Measurements from ENCODE around the gene RFPL2. TPM values are rescaled to one million over a fixed set of nuclear protein-coding genes. Genes with fewer than 3 reads are reported as not detected.

Gene RFPL2
- total RNA-seq, 1 experiment from 2014 or later: not detected

DNA sequence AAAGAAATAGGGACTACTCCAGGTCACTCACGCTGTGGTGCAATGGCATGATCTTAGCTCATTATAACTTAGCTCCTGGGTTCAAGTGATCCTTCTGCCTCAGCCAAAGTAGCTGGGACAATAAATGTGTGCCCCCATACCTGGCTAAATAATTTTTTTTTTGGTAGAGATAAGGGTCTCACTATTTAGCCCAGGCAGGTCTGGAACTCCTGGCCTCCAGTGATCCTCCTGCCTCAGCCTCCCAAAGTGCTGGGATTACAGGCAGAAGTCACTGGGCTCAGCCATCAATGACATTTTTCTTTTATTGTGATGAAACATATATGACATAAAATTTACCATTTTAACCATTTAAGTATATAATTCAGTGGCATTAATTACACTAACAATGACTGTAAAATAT is 39.7 kb upstream of the RFPL2 start:
- no peak overlapping the region for H3K27ac ChIP-seq (ENCODE audit: low read length)
- H3K79me2 ChIP-seq (ENCODE audit: low read length): no peaks in the 10 kb centered on the region
- no peak overlapping the region for H3K4me2 ChIP-seq (ENCODE audit: low read length)
- DNase-seq: no peak
- CTCF ChIA-PET: no interaction called here
- POLR2A ChIA-PET (ENCODE audit: unreplicated experiment): no interaction called here
- no peaks in the 10 kb centered on the region for H3F3A ChIP-seq (ENCODE audit: low read length, unreplicated experiment)
- H4K20me1 ChIP-seq (ENCODE audit: low read length): no peaks in the 10 kb centered on the region
- no peak overlapping the region for H2AFZ ChIP-seq (ENCODE audit: low read length)
- ATAC-seq: no peak
- no peaks in the 10 kb centered on the region for H3K9me2 ChIP-seq (replicated peaks; ENCODE audit: low read length)
- intact Hi-C loops (cut with micrococcal nuclease): no loop called here
- TF ChIP-seq EZH2phosphoT487 (IDR thresholded peaks at IDR 0.05; ENCODE audit: borderline replicate concordance, low read length): no peak
- TF ChIP-seq EZH2 (IDR thresholded peaks at IDR 0.05; ENCODE audit: low read length, unreplicated experiment): no peak
- TF ChIP-seq, protein P1, sequence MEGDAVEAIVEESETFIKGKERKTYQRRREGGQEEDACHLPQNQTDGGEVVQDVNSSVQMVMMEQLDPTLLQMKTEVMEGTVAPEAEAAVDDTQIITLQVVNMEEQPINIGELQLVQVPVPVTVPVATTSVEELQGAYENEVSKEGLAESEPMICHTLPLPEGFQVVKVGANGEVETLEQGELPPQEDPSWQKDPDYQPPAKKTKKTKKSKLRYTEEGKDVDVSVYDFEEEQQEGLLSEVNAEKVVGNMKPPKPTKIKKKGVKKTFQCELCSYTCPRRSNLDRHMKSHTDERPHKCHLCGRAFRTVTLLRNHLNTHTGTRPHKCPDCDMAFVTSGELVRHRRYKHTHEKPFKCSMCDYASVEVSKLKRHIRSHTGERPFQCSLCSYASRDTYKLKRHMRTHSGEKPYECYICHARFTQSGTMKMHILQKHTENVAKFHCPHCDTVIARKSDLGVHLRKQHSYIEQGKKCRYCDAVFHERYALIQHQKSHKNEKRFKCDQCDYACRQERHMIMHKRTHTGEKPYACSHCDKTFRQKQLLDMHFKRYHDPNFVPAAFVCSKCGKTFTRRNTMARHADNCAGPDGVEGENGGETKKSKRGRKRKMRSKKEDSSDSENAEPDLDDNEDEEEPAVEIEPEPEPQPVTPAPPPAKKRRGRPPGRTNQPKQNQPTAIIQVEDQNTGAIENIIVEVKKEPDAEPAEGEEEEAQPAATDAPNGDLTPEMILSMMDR (conservative IDR thresholded peaks at IDR 0.05; ENCODE audit: low read depth, low read length): no peak
- no peaks in the 10 kb centered on the region for H3K4me1 ChIP-seq (ENCODE audit: insufficient read depth, low read length)
- H3K9ac ChIP-seq (ENCODE audit: low read length): no peak overlapping the region
- H3K27me3 ChIP-seq (ENCODE audit: low read length): peaks cover 14% of the 10 kb centered on the region; the same call in 1 of the 2 replicates
- H3K36me3 ChIP-seq (ENCODE audit: low read depth, low read length): no peaks in the 10 kb centered on the region
- no TSS peak for BruUV-seq (replicated peaks)
- no peak overlapping the region for H3K4me3 ChIP-seq (ENCODE audit: low read length)
- H3K9me3 ChIP-seq (ENCODE audit: low read length): no peaks in the 10 kb centered on the region

DNA sequence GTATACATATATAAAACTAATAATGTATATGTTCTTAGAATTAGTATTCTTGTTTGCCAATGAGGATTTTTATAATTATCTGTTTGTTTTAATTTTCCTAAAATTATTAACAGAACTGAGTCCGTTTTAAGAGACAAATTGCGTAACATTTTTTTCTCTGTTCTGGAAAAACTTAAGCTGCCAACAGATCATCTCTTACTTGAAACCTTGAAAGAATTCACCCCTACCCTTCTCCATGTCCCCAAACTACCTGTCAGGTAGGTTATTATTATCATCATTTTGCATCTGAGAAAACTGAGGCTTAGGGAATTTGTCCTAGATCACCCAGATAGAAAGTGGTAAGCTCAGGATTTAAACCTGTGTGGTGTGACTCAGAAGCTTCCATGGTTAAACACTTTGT is 35.6 kb upstream of the RFPL2 start:
- intact Hi-C loops (cut with micrococcal nuclease): no loop called here

DNA sequence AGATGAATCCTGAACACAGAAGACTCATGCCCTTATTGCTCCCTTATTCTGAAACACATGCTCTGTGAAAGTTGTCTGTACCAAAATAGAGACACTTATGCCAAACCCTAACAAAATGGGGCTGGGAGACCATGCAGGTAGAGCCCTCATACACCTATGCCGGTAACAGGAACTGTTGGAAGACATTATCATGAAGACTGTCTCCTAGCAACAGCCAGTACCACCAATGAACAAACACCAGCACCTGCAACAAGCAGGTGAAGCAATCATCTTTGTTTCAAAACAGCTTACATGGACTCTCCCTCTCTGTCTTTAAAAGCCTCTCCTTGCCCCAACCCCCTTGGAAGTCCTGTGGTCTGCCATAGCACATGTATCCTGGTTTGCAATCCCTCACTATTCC is 33.0 kb upstream of the RFPL2 start:
- Histone ChIP-seq H3K9me3 (ENCODE audit: low read length) (no peaks in the 10 kb centered on the region), H3F3A (ENCODE audit: low read length, unreplicated experiment) (no peaks in the 10 kb centered on the region), H3K27ac (ENCODE audit: low read length) (no peak overlapping the region), H3K9ac (ENCODE audit: low read length) (no peak overlapping the region), H2AFZ (ENCODE audit: low read length) (no peak overlapping the region), H3K9me2 (replicated peaks; ENCODE audit: low read length) (no peaks in the 10 kb centered on the region), H4K20me1 (ENCODE audit: low read length) (no peaks in the 10 kb centered on the region), H3K4me3 (ENCODE audit: low read length) (no peak overlapping the region), H3K4me2 (ENCODE audit: low read length) (no peak overlapping the region), H3K79me2 (ENCODE audit: low read length) (no peaks in the 10 kb centered on the region), H3K36me3 (ENCODE audit: low read depth, low read length) (no peaks in the 10 kb centered on the region), H3K27me3 (ENCODE audit: low read length) (peaks cover 32% of the 10 kb centered on the region), H3K4me1 (ENCODE audit: insufficient read depth, low read length) (no peaks in the 10 kb centered on the region)
- intact Hi-C loops (cut with micrococcal nuclease): no loop called here
- no TSS peak for BruUV-seq (replicated peaks)
- DNase-seq: no peak
- TF ChIP-seq EZH2 (IDR thresholded peaks at IDR 0.05; ENCODE audit: low read length, unreplicated experiment) (no peak), EZH2phosphoT487 (IDR thresholded peaks at IDR 0.05; ENCODE audit: borderline replicate concordance, low read length) (no peak)
- TF ChIP-seq, protein P1 (conservative IDR thresholded peaks at IDR 0.05; ENCODE audit: low read depth, low read length): no peak
- ChIA-PET POLR2A (ENCODE audit: unreplicated experiment) (no interaction called here), CTCF (no interaction called here)
- no peak for ATAC-seq

More for the DNA sequence above, 35.6 kb upstream of the RFPL2 start:
- no peak for ATAC-seq
- CTCF ChIA-PET: no interaction called here
- Histone ChIP-seq H3K36me3 (ENCODE audit: low read depth, low read length) (no peaks in the 10 kb centered on the region), H3K4me3 (ENCODE audit: low read length) (no peak overlapping the region), H3K27me3 (ENCODE audit: low read length) (peaks cover 15% of the 10 kb centered on the region), H2AFZ (ENCODE audit: low read length) (no peak overlapping the region), H4K20me1 (ENCODE audit: low read length) (no peaks in the 10 kb centered on the region), H3K9me2 (replicated peaks; ENCODE audit: low read length) (no peaks in the 10 kb centered on the region), H3K79me2 (ENCODE audit: low read length) (no peaks in the 10 kb centered on the region), H3K9ac (ENCODE audit: low read length) (no peak overlapping the region), H3K4me2 (ENCODE audit: low read length) (no peak overlapping the region), H3K27ac (ENCODE audit: low read length) (no peak overlapping the region), H3K9me3 (ENCODE audit: low read length) (no peaks in the 10 kb centered on the region), H3K4me1 (ENCODE audit: insufficient read depth, low read length) (no peaks in the 10 kb centered on the region), H3F3A (ENCODE audit: low read length, unreplicated experiment) (no peaks in the 10 kb centered on the region)
- no peak for TF ChIP-seq EZH2 (IDR thresholded peaks at IDR 0.05; ENCODE audit: low read length, unreplicated experiment)
- no peak for TF ChIP-seq EZH2phosphoT487 (IDR thresholded peaks at IDR 0.05; ENCODE audit: borderline replicate concordance, low read length)
- TF ChIP-seq, protein P1 (conservative IDR thresholded peaks at IDR 0.05; ENCODE audit: low read depth, low read length): no peak
- DNase-seq: no peak
- BruUV-seq (replicated peaks): no TSS peak
- POLR2A ChIA-PET (ENCODE audit: unreplicated experiment): no interaction called here

Data from PC-3 (cell line).